Erythroblast (primary cell): ENCODE data around the gene SHISA6.

Experiments used
- GATA1 ChIP-seq: IDR thresholded peaks from 2 replicates; pipeline ENCODE4 v1.6.1; 2011; ENCODE audit warnings: low read depth, mild to moderate bottlenecking, control low read depth, low read length, moderate library complexity
- POLR2A ChIP-seq: IDR thresholded peaks from 2 replicates; pipeline ENCODE4 v1.6.1; 2011; ENCODE audit warnings: mild to moderate bottlenecking, low read length

DNA sequence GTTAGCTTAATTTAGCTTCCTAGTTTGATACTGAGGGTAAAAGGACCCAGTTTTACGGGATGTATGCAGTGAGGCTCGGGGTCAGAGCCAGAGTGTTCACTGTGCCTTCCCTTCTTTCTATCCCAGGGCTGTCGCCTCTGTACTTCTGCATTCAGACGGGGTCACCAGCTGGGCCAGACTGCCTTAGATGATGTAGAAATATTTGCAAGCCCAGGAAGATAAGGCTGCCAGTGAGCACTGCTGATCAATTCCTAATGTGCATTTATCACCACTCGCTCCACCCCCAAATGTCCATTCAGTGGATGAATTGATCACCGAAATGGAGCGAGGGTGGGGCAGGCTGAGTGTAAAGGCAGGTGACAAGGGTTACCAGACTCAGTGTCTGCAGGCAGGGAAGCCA lies 9.1 kb downstream of the SHISA6 start:
- no peak for TF ChIP-seq POLR2A
- TF ChIP-seq GATA1 = no peak
